H9 (cell line): ENCODE measurements around the gene FAM32A. TPM values are rescaled to one million over a fixed set of nuclear protein-coding genes. Genes with fewer than 3 reads are reported as not detected.

ENCODE experiments used
- DNase-seq: peaks from one replicate; pipeline ENCODE4 v3.0.0-alpha.2; 2017
- H2AFZ ChIP-seq: one replicate; pipeline ENCODE4 v1.6.1; 2013; ENCODE audit warnings: mild to moderate bottlenecking, low read length, control low read depth, moderate library complexity
- H2AK5ac ChIP-seq: 2 replicates; pipeline ENCODE4 v1.6.1; 2013; ENCODE audit warnings: low read length, control low read depth, mixed read lengths; ENCODE audit not compliant: insufficient read length
- H2BK120ac ChIP-seq: one replicate; pipeline ENCODE4 v1.6.1; 2013; ENCODE audit warnings: low read depth, mild to moderate bottlenecking, low read length, control low read depth, inconsistent platforms; ENCODE audit not compliant: poor library complexity, severe bottlenecking
- H2BK12ac ChIP-seq: 2 replicates; pipeline ENCODE4 v1.6.1; 2013; ENCODE audit warnings: low read length, control low read depth, mixed read lengths, low read depth; ENCODE audit not compliant: insufficient read length
- H2BK15ac ChIP-seq: 2 replicates; pipeline ENCODE4 v1.6.1; 2013; ENCODE audit warnings: low read depth, low read length, control low read depth
- H2BK20ac ChIP-seq: one replicate; pipeline ENCODE4 v1.6.1; 2013; ENCODE audit warnings: low read depth, mild to moderate bottlenecking, low read length, control low read depth, inconsistent platforms; ENCODE audit not compliant: poor library complexity, severe bottlenecking
- H2BK5ac ChIP-seq: 2 replicates; pipeline ENCODE4 v1.6.1; 2013; ENCODE audit warnings: low read length, control low read depth, mixed read lengths; ENCODE audit not compliant: insufficient read length
- H3K14ac ChIP-seq: 2 replicates; pipeline ENCODE4 v1.6.1; 2013; ENCODE audit warnings: low read length, control low read depth; ENCODE audit not compliant: insufficient read depth
- H3K18ac ChIP-seq: 2 replicates; pipeline ENCODE4 v1.6.1; 2013; ENCODE audit warnings: low read depth, mild to moderate bottlenecking, mixed read lengths, low read length, control low read depth; ENCODE audit not compliant: insufficient read length
- H3K23ac ChIP-seq: 2 replicates; pipeline ENCODE4 v1.6.1; 2013; ENCODE audit warnings: low read length, control low read depth, mixed read lengths, low read depth; ENCODE audit not compliant: insufficient read length
- H3K23me2 ChIP-seq: 2 replicates; pipeline ENCODE4 v1.6.1; 2013; ENCODE audit warnings: low read depth, mild to moderate bottlenecking, mixed read lengths, low read length, control low read depth; ENCODE audit not compliant: insufficient read length, poor library complexity, severe bottlenecking
- H3K27ac ChIP-seq: 2 replicates; pipeline ENCODE4 v1.5.1; 2013; ENCODE audit warnings: low read length, control low read depth, mixed read lengths, low read depth; ENCODE audit not compliant: insufficient read length
- H3K27me3 ChIP-seq: 2 replicates; pipeline ENCODE4 v1.6.1; 2013; ENCODE audit warnings: low read length, control low read depth, inconsistent platforms; ENCODE audit not compliant: insufficient read depth
- H3K4ac ChIP-seq: 2 replicates; pipeline ENCODE4 v1.6.1; 2013; ENCODE audit warnings: low read depth, mild to moderate bottlenecking, control low read depth, inconsistent platforms, low read length, moderate library complexity
- H3K4me1 ChIP-seq: 2 replicates; pipeline ENCODE4 v1.6.1; 2013; ENCODE audit warnings: low read length, control low read depth, inconsistent platforms; ENCODE audit not compliant: insufficient read depth
- H3K4me2 ChIP-seq: 2 replicates; pipeline ENCODE4 v1.6.1; 2013; ENCODE audit warnings: low read length, control low read depth, mixed read lengths; ENCODE audit not compliant: insufficient read length, insufficient read depth
- H3K56ac ChIP-seq: 2 replicates; pipeline ENCODE4 v1.6.1; 2013; ENCODE audit warnings: low read depth, mild to moderate bottlenecking, mixed read lengths, low read length, control low read depth; ENCODE audit not compliant: insufficient read length
- H3K79me1 ChIP-seq: 2 replicates; pipeline ENCODE4 v1.6.1; 2013; ENCODE audit warnings: low read depth, mild to moderate bottlenecking, moderate library complexity, low read length, control low read depth, inconsistent platforms; ENCODE audit not compliant: insufficient read depth, poor library complexity, severe bottlenecking
- H3K79me2 ChIP-seq: 2 replicates; pipeline ENCODE4 v1.6.1; 2013; ENCODE audit warnings: low read length, control low read depth, inconsistent platforms; ENCODE audit not compliant: insufficient read depth
- H3K9ac ChIP-seq: 2 replicates; pipeline ENCODE4 v1.6.1; 2013; ENCODE audit warnings: low read length, control low read depth, mixed read lengths; ENCODE audit not compliant: insufficient read length; ENCODE audit errors: extremely low read depth
- H3K9me3 ChIP-seq: one replicate; pipeline ENCODE4 v1.6.1; 2013; ENCODE audit warnings: low read depth, low read length, inconsistent platforms; ENCODE audit not compliant: control insufficient read depth
- H3T11ph ChIP-seq: one replicate; pipeline ENCODE4 v1.6.1; 2013; ENCODE audit warnings: mild to moderate bottlenecking, low read length, control low read depth, inconsistent platforms
- H4K20me1 ChIP-seq: one replicate; pipeline ENCODE4 v1.6.1; 2013; ENCODE audit not compliant: control insufficient read depth, insufficient read length, insufficient read depth
- H4K5ac ChIP-seq: 2 replicates; pipeline ENCODE4 v1.6.1; 2013; ENCODE audit warnings: low read depth, mild to moderate bottlenecking, mixed read lengths, low read length, control low read depth; ENCODE audit not compliant: insufficient read length
- H4K8ac ChIP-seq: replicated peaks from 2 replicates; pipeline ENCODE4 v1.6.1; 2013; ENCODE audit warnings: low read length, control low read depth, mixed read lengths, low read depth; ENCODE audit not compliant: insufficient read length
- H4K91ac ChIP-seq: 2 replicates; pipeline ENCODE4 v1.6.1; 2013; ENCODE audit warnings: low read depth, mild to moderate bottlenecking, moderate library complexity, mixed read lengths, low read length, control low read depth; ENCODE audit not compliant: insufficient read length
- H3K27ac Mint-ChIP-seq, 3 experiments: 2 replicates in 2 of 3; 3 replicates in 1 of 3; pipeline ENCODE4 v1.8.0; 2020 to 2021; ENCODE audit warnings: mixed read lengths in 3 of 3, mild to moderate bottlenecking in 1 of 3, moderate library complexity in 1 of 3
- H3K27me3 Mint-ChIP-seq: 2 replicates; pipeline ENCODE4 v1.8.0; 2021; ENCODE audit warnings: low read depth, mild to moderate bottlenecking, moderate library complexity, mixed read lengths
- H3K36me3 Mint-ChIP-seq, 3 experiments: 2 replicates in 2 of 3; 3 replicates in 1 of 3; pipeline ENCODE4 v1.8.0; 2020 to 2021; ENCODE audit warnings: low read depth in 3 of 3, mixed read lengths in 3 of 3; ENCODE audit not compliant: insufficient read depth in 1 of 3
- H3K4me1 Mint-ChIP-seq, 2 experiments: 2 replicates each; pipeline ENCODE4 v1.8.0; 2020; ENCODE audit warnings: mixed read lengths in 2 of 2
- H3K4me3 Mint-ChIP-seq, 2 experiments: 2 replicates in 1 of 2; 3 replicates in 1 of 2; pipeline ENCODE4 v1.8.0; 2020 to 2021; ENCODE audit warnings: mild to moderate bottlenecking in 2 of 2, mixed read lengths in 2 of 2, moderate library complexity in 1 of 2
- H3K9me3 Mint-ChIP-seq, 2 experiments: 2 replicates in 1 of 2; 3 replicates in 1 of 2; pipeline ENCODE4 v1.8.0; 2020; ENCODE audit warnings: mild to moderate bottlenecking in 2 of 2, mixed read lengths in 2 of 2, moderate library complexity in 1 of 2
- CTCF ChIP-seq: fragments of 200-600 bp; sonication (generic); conservative IDR thresholded peaks from 3 replicates; pipeline ENCODE4 v1.8.0; 2021; ENCODE audit warnings: antibody characterized with exemption, mild to moderate bottlenecking
- WGBS: extraction: QIAGEN DNeasy Blood & Tissue Kit; methylation state at CpG from one replicate; pipeline ENCODE4 v1.1.7; 2013; ENCODE audit warnings: missing lambda C conversion rate, low lambda C conversion rate, mixed read lengths; ENCODE audit not compliant: insufficient read length; ENCODE audit errors: extremely low coverage; 5-methylcytosine and 5-hydroxymethylcytosine counted together
- total RNA-seq: library from RNA; stranded (reverse); gene quantifications from 2 replicates; pipeline ENCODE4 v1.2.1, GENCODE V29; 2021

The FAM32A gene
- total RNA-seq, 1 experiment from 2014 or later = 91.9 TPM

GRCh38 chr19:16226878-16227836 lies 41.9 kb downstream of the FAM32A start:
- Histone ChIP-seq H2AFZ (no peak overlapping the region), H3K27me3 (no peaks in the 10 kb centered on the region), H3K79me2 (no peaks in the 10 kb centered on the region), H2BK20ac (no peak overlapping the region), H4K5ac (no peak overlapping the region), H4K20me1 (no peaks in the 10 kb centered on the region), H3K56ac (no peak overlapping the region), H4K8ac (no peak overlapping the region), H3K14ac (no peak overlapping the region; the same call in 1 of the 2 replicates), H3K9ac (no peak overlapping the region), H2BK15ac (no peak overlapping the region), H2BK12ac (no peak overlapping the region), H3K23ac (no peak overlapping the region), H3K27ac (no peak overlapping the region), H4K91ac (no peak overlapping the region), H3K4ac (no peak overlapping the region), H2BK5ac (no peak overlapping the region), H2BK120ac (no peak overlapping the region), H3K18ac (no peak overlapping the region), H2AK5ac (no peak overlapping the region), H3K4me1 (no peaks in the 10 kb centered on the region), H3K9me3 (no peaks in the 10 kb centered on the region), H3K23me2 (no peaks in the 10 kb centered on the region), H3K4me2 (no peak overlapping the region), H3T11ph (no peak overlapping the region), H3K79me1 (no peaks in the 10 kb centered on the region)
- Mint-ChIP-seq H3K4me1 (no peaks in the 10 kb centered on the region), H3K27me3 (no peaks in the 10 kb centered on the region), H3K4me3 (no peak overlapping the region), H3K9me3 (peaks cover 0 to 3% of the 10 kb centered on the region in 2 experiments; a peak in 3 of 5 replicates), H3K27ac (no peak overlapping the region), H3K36me3 (peaks cover 9 to 30% (median 24%) of the 10 kb centered on the region in 3 experiments)
- WGBS = no CpG with 5 or more reads among the region's 33 CpGs
- no peak for DNase-seq
- no peak for TF ChIP-seq CTCF
